Activated CD8-positive, alpha-beta memory T cell treated with anti-CD3 and anti-CD28 coated beads for 24 hours (primary cell): Measurements from ENCODE around the gene MYRF.
A peak's percentile ranks its signal among the peaks of the same experiment; 100 is the strongest.

ENCODE experiments used
- DNase-seq: peaks from one replicate; pipeline ENCODE4 v3.0.0-alpha.2; 2020

MYRF gene

DNA sequence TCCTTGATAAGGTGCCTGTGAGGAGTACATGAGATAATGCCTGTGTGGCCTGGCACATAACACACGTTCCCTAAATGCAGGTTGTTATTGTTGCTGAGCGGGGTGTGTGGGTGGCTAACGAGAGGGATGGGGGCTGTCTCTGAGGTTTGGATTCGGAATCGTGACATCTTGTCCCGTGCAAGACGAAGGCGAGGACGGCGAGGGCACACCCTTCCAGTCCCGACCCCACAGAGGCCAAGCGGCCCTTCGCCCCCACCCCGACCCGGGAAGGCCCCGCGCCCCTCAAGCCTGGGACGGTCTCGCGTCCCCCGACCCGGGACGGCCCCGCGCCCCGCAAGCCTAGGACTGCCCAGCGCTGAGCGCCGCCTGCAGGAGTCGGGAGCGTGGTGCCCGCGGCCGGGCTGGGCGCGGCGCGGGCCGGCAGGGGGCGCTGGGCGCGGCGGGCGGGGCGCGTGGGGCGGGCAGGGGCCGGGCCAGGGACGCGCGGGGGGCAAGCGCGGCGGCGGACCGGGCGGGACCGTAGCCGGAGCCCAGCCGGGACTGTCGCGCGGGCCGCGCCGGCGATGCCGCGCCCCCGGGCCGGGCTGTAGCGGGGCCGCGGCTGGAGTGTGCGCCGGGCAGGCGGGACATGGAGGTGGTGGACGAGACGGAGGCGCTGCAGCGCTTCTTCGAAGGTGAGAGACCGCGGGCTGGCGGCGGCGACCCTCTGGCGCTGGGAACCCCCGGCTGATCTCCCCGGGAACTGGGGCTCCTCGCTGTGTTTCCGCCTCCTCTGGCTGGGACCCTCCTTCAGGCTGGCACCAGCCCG lies at the start of gene MYRF:
TSS of gene MYRF (plus strand) at position 520 of the 808 bp plus-strand sequence. CDS start at position 629, 109 bp downstream.
- DNase-seq = peak; percentile 87

- DNase-seq = no peak
Measured at GRCh38 chr11:61702701-61703312, 49.6 kb upstream of the MYRF start.

- DNase-seq = no peak
Measured at GRCh38 chr11:61704838-61705237, 47.6 kb upstream of the MYRF start.

GRCh38 chr11:61706452-61707400 lies 45.7 kb upstream of the MYRF start:
- DNase-seq = no peak

DNA sequence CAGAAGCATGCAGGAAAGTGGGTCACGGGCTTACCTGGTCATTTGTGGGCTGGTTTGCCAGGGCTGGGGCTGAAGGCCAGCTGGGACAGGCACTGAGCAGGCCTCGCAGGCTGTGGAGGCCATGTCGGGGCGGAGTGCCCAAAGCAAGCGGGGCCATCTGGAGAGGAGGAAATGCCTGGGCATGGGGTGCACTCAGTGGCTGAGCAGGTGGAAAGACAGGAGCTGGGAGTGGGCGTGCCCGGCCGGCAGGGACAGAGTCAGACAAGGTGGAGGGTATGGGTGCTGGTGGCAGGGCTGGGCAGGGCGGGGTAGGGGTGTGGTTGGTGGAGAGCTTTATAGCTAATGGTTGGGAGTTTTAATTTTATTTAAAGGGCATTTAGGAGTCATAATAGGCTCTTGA lies 44.9 kb upstream of the MYRF start:
- DNase-seq = no peak

DNA sequence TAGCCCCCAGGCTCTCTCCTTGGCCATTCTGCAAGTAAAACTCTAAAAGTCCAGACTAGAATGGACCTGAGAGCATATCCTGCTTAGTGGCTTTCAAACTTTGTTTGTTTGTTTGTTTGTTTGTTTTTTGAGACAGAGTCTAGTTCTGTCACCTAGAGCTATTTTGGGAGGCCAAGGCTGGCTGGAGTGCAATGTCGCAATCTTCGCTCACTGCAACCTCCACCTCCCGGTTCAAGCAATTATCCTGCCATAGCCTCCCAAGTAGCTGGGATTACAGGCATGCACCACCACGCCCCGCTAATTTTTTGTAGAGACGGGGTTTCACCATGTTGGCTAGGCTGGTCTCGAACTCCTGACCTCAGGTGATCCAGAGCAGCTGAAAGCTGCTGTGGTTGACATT lies 43.3 kb upstream of the MYRF start:
- no peak for DNase-seq

DNA sequence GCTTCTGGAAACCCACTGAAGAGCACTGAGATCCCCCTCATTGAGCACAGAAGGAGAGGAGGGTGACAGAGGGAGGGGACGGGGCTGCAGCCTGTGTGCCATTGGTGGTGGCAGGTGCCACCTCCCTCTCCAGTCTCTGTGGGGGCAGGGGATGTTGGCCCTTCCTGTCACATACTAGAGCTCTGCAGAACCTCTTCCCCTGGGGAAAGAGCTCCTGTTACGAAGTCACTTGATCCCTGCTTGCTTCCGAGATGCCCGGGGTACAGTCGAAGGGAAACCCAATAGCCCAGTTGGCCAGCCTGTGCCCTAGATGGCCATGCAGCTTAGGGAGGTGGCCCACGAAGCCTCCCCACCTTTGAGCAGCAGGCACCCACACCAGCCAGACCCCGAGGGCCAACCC lies 42.9 kb upstream of the MYRF start:
- DNase-seq = no peak

DNA sequence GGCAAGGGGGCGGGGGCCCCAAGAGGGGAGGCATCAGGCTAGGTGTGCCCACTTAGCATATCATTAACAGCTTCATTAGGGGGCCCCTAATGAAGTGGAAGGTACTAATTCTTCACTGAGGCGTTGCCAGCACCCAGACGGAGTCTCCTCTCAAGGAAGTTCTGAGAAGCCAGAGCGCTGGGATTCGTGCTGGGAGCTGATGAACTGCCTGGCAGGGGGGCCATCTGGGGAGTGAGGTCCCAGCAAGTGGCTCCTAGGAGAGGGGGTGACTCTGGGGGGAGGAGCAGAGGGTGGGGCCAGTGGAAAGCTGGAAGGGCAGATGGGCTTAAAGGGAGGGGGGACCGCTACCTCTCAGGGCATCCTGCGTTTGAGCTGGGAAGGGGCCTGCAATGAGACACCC lies 42.4 kb upstream of the MYRF start:
- no peak for DNase-seq

GRCh38 chr11:61711037-61711436 lies 41.4 kb upstream of the MYRF start:
- no peak for DNase-seq

DNA sequence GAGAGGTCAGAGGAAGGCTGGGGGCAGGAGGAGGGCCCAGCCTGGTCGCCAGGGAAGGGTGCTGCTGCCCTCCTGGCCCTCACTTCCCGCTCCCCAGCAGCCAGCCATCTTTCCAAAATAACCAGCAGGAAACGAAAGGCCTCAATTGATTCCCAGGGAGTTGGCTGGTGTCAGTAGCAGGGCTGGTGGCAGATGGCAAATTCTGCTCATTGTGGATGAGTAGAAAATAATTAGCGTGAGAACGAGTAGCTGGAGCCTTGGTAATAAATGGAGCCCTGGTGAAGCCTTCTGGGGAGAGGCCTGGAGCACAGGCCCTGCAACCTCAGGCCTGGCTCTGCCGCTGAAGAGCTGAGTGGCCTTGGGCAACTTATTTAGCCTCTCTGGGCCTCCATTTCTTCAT lies 40.9 kb upstream of the MYRF start:
- no peak for DNase-seq

- DNase-seq = no peak
Measured at GRCh38 chr11:61712314-61712713, 40.1 kb upstream of the MYRF start.

DNA sequence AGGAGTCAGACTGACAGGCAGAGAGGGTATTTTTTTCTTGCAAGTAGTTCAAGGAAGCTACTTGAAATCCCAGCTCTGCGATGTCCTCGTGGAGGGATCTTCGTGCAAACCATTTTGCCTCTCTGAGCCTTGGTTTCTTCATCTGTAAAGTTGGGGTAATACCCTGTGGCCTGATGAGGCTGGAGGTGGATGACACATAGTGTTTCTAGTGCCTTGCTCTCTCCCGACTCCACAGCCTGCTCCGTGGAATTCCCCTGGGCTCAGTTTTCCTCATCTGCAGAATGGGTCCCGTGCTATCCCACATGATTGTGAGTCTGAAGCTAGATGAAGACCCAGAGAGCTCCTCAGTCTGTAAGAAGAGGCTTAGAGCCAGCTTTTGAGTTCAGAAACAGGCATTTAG lies 39.6 kb upstream of the MYRF start:
- DNase-seq = no peak

GRCh38 chr11:61713464-61713863 lies 39.0 kb upstream of the MYRF start:
- DNase-seq = no peak

- no peak for DNase-seq
Measured at GRCh38 chr11:61713906-61714305, 38.5 kb upstream of the MYRF start.

DNA sequence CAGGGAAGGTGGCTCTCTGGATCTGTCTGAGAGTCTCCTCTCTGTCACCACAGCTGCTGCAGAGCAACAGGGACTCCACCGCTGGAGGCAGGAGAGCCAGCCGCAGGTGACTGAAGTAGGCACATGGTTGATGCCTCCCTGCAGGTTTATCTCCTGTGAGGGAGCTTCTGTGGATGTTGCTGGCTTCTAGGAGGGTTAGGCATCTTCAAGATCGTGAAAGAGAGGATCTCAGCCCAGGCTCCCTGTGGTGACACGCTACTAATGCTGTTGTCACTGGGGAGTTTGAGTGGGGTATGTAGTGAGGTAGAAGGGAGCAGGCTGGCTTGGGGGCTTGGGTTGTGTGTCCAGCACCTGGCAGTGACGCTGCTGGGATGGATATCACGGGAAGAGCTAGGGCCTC lies 38.1 kb upstream of the MYRF start:
- no peak for DNase-seq

GRCh38 chr11:61714916-61715315 lies 37.5 kb upstream of the MYRF start:
- DNase-seq = no peak

DNA sequence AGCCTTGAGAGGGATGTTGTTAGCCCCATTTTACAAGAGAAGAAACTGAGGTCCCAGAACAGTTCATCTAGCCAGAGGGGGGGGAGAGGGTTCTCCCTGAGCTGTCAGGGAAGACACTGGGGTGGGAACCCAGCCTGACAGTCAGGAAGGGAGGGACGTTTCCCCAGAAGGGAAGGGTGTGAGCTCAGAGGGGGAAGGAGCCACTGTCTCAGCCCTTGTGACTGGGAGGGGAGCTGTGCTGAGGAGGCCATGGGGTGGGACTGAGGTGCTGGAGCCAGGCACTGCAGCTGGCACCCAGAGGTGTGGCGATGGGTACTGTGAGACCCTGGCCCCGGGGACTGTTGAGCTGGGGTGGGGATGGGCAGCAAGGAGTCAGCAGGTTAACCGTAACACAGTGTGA lies 36.6 kb upstream of the MYRF start:
- DNase-seq = no peak

- DNase-seq = no peak
Measured at GRCh38 chr11:61716478-61717285, 35.8 kb upstream of the MYRF start.

- DNase-seq = no peak
Measured at GRCh38 chr11:61717286-61718033, 35.0 kb upstream of the MYRF start.

- DNase-seq = no peak
Measured at GRCh38 chr11:61718046-61718531, 34.3 kb upstream of the MYRF start.

GRCh38 chr11:61718621-61719302 lies 33.7 kb upstream of the MYRF start:
- DNase-seq = no peak
